ENCODE results near the gene LBP. TPM values are rescaled to one million over a fixed set of nuclear protein-coding genes. Genes with fewer than 3 reads are reported as not detected.

Gene LBP
- total and polyA plus RNA-seq, 7 donors: 0.49 to 1.9 TPM; not detected in 5

- DNase-seq: no peak
- Histone ChIP-seq H3K27ac (no peak overlapping the region), H3K36me3 (peaks cover 21 to 89% (median 69%) of the 10 kb centered on the region in 4 donors), H3K4me3 (no peak overlapping the region), H3K9me3 (no peaks in the 10 kb centered on the region), H3K27me3 (no peaks in the 10 kb centered on the region), H3K4me1 (no peaks in the 10 kb centered on the region)
- TF ChIP-seq POLR2AphosphoS5 (IDR thresholded peaks at IDR 0.05) (no peak), POLR2A (IDR thresholded peaks at IDR 0.05) (no peak), CTCF (IDR thresholded peaks at IDR 0.05) (no peak), EP300 (IDR thresholded peaks at IDR 0.05) (no peak)
- intact Hi-C loops (cut with DNase I): no loop called here
- 85 to 87% methylated on average over 10 of the region's 10 CpGs for WGBS, 2 donors
Observed at GRCh38 chr20:38421915-38422314, 75.6 kb downstream of the LBP start.

- H3K27ac ChIP-seq: no peak overlapping the region
- TF ChIP-seq POLR2AphosphoS5 (IDR thresholded peaks at IDR 0.05) (no peak), CTCF (IDR thresholded peaks at IDR 0.05) (no peak), EP300 (IDR thresholded peaks at IDR 0.05) (no peak), POLR2A (IDR thresholded peaks at IDR 0.05) (no peak)
- H3K4me3 ChIP-seq: no peak overlapping the region
- H3K9me3 ChIP-seq: no peaks in the 10 kb centered on the region
- intact Hi-C loops (cut with DNase I): no loop called here
- WGBS, 2 donors: 55 to 77% methylated on average over 4 of the region's 4 CpGs
- H3K4me1 ChIP-seq: no peaks in the 10 kb centered on the region
- no peak for DNase-seq
- H3K27me3 ChIP-seq: no peaks in the 10 kb centered on the region
- peaks cover 21 to 98% (median 79%) of the 10 kb centered on the region in 4 donors for H3K36me3 ChIP-seq
Observed at GRCh38 chr20:38423541-38423940, 77.3 kb downstream of the LBP start.

GRCh38 chr20:38424401-38424800 is 78.1 kb downstream of the LBP start:
- intact Hi-C loops (cut with DNase I): no loop called here
- 91 to 96% methylated on average over 1 of the region's 1 CpG for WGBS, 2 donors
- DNase-seq: no peak
- H3K9me3 ChIP-seq: no peaks in the 10 kb centered on the region
- H3K27ac ChIP-seq: no peak overlapping the region
- H3K36me3 ChIP-seq: peaks cover 21 to 98% (median 84%) of the 10 kb centered on the region in 4 donors
- H3K27me3 ChIP-seq: no peaks in the 10 kb centered on the region
- TF ChIP-seq CTCF (IDR thresholded peaks at IDR 0.05) (no peak), POLR2AphosphoS5 (IDR thresholded peaks at IDR 0.05) (no peak), POLR2A (IDR thresholded peaks at IDR 0.05) (no peak), EP300 (IDR thresholded peaks at IDR 0.05) (no peak)
- no peak overlapping the region for H3K4me3 ChIP-seq
- no peaks in the 10 kb centered on the region for H3K4me1 ChIP-seq

- DNase-seq: no peak
- WGBS, 2 donors: 84 to 87% methylated on average over 15 of the region's 15 CpGs
- no peaks in the 10 kb centered on the region for H3K4me1 ChIP-seq
- no peaks in the 10 kb centered on the region for H3K27me3 ChIP-seq
- TF ChIP-seq POLR2AphosphoS5 (IDR thresholded peaks at IDR 0.05) (no peak), POLR2A (IDR thresholded peaks at IDR 0.05) (no peak), CTCF (IDR thresholded peaks at IDR 0.05) (no peak), EP300 (IDR thresholded peaks at IDR 0.05) (no peak)
- H3K4me3 ChIP-seq: no peak overlapping the region
- H3K36me3 ChIP-seq: peaks cover 9 to 98% (median 82%) of the 10 kb centered on the region in 4 donors
- H3K27ac ChIP-seq: no peak overlapping the region
- intact Hi-C loops (cut with DNase I): no loop called here
- H3K9me3 ChIP-seq: no peaks in the 10 kb centered on the region
Observed at GRCh38 chr20:38426006-38426897, 80.0 kb downstream of the LBP start.

Small RNA genes lying within 50 kb of the gene (small RNA-seq; reads per million reads assigned to genes)
- gene RF00056 (0 reads per million in 3 donors), gene SNORA71B (1.7 to 10.0 (median 3.4) reads per million in 3 donors)

Other genes with a start within 250 kb of the LBP start
- gene TGM2, start 181.2 kb upstream of the LBP start, total RNA-seq: 100 to 1,000 TPM in 2 of 4 donors, 10 to 100 TPM in 2; 14.8 to 104 (median 60.7) TPM
- gene TGM2, start 181.2 kb upstream of the LBP start, polyA plus RNA-seq: 10 to 100 TPM in 1 of 3 donors, 1 to 10 TPM in 2; 6.5 to 71.1 (median 7.2) TPM
- gene KIAA1755, start 85.7 kb upstream of the LBP start, total RNA-seq: 10 to 100 TPM in 3 of 4 donors, 1 to 10 TPM in 1; 9.2 to 39.1 (median 17.1) TPM
- 1 to 10 TPM in 2 of 3 donors, not detected in 1; 1.2 to 6.4 TPM for gene KIAA1755, start 85.7 kb upstream of the LBP start, polyA plus RNA-seq
- gene BPI, start 42.3 kb upstream of the LBP start, total RNA-seq: under 1 TPM in 1 of 4 donors, not detected in 3; 0.99 TPM
- gene BPI, start 42.3 kb upstream of the LBP start, polyA plus RNA-seq: under 1 TPM in 1 of 3 donors, not detected in 2; 0.09 TPM
- gene SNHG17, start 88.8 kb downstream of the LBP start, total RNA-seq: 10 to 100 TPM; 11.8 to 20.8 (median 15.6) TPM
- 10 to 100 TPM in 2 of 3 donors, 1 to 10 TPM in 1; 9.0 to 35.6 (median 21.5) TPM for gene SNHG17, start 88.8 kb downstream of the LBP start, polyA plus RNA-seq
- 10 to 100 TPM; 29.3 to 37.9 (median 31.5) TPM for gene RALGAPB, start 126.4 kb downstream of the LBP start, total RNA-seq
- gene RALGAPB, start 126.4 kb downstream of the LBP start, polyA plus RNA-seq: 10 to 100 TPM in 1 of 3 donors, 1 to 10 TPM in 2; 7.2 to 14.7 (median 7.9) TPM
- not detected for gene ADIG, start 234.7 kb downstream of the LBP start, total RNA-seq
- gene ADIG, start 234.7 kb downstream of the LBP start, polyA plus RNA-seq: not detected

Data from sigmoid colon (tissue), 7 donors.